GM18526 (cell line): ENCODE data around the gene ADAMTS13.

Experiments
- POLR2A ChIP-seq: IDR thresholded peaks from 3 replicates; pipeline ENCODE4 v1.6.1; 2011; ENCODE audit not compliant: insufficient read length; ENCODE audit errors: extremely low read depth

Gene ADAMTS13

GRCh38 chr9:133470988-133471387, 48.8 kb downstream of the ADAMTS13 start:
- no peak for TF ChIP-seq POLR2A

- no peak for TF ChIP-seq POLR2A
Measured at GRCh38 chr9:133471551-133472276, 49.5 kb downstream of the ADAMTS13 start.

GRCh38 chr9:133472277-133472645, 50.1 kb downstream of the ADAMTS13 start:
- no peak for TF ChIP-seq POLR2A

GRCh38 chr9:133472753-133473378, 50.7 kb downstream of the ADAMTS13 start:
- no peak for TF ChIP-seq POLR2A

GRCh38 chr9:133473743-133474142, 51.6 kb downstream of the ADAMTS13 start:
- TF ChIP-seq POLR2A = no peak

GRCh38 chr9:133474215-133474614, 52.0 kb downstream of the ADAMTS13 start:
- no peak for TF ChIP-seq POLR2A

- TF ChIP-seq POLR2A = no peak
Measured at GRCh38 chr9:133474853-133475252, 52.7 kb downstream of the ADAMTS13 start.

- no peak for TF ChIP-seq POLR2A
Measured at GRCh38 chr9:133475292-133476012, 53.3 kb downstream of the ADAMTS13 start.

- no peak for TF ChIP-seq POLR2A
Measured at GRCh38 chr9:133476036-133476931, 54.1 kb downstream of the ADAMTS13 start.

- TF ChIP-seq POLR2A = no peak
Measured at GRCh38 chr9:133476941-133477340, 54.8 kb downstream of the ADAMTS13 start.

- TF ChIP-seq POLR2A = no peak
Measured at GRCh38 chr9:133477461-133477860, 55.3 kb downstream of the ADAMTS13 start.

- no peak for TF ChIP-seq POLR2A
Measured at GRCh38 chr9:133477992-133478850, 56.1 kb downstream of the ADAMTS13 start.

- TF ChIP-seq POLR2A = peak; percentile 89
Measured at GRCh38 chr9:133478851-133479711, 56.9 kb downstream of the ADAMTS13 start, which contains the start of gene SLC2A6. Gene SLC2A6, minus strand, starts transcription at chr9:133479099. Its CDS starts 40 bp downstream, at chr9:133479059.
